Vagina (tissue), 2 donors: ENCODE measurements around the gene ZNF385B.

Source experiments
- POLR2A ChIP-seq, 2 donors: fragments of 450-650 bp; IDR thresholded peaks; one replicate each; pipeline ENCODE4 v1.6.1; 2017; ENCODE audit warnings: antibody characterized with exemption in 2 of 2, mild to moderate bottlenecking in 2 of 2, moderate library complexity in 2 of 2
- TF ChIP-seq, protein P1 (sequence below), 3 experiments: fragments of 450-650 bp in 2 of 3; fragments of 200-600 bp in 1 of 3; sonication (generic) in 1 of 3; IDR thresholded peaks; one replicate each; pipeline ENCODE4 v1.5.1; 2017 to 2019; ENCODE audit warnings: antibody characterized with exemption in 3 of 3, mild to moderate bottlenecking in 2 of 3, moderate library complexity in 2 of 3

DNA sequence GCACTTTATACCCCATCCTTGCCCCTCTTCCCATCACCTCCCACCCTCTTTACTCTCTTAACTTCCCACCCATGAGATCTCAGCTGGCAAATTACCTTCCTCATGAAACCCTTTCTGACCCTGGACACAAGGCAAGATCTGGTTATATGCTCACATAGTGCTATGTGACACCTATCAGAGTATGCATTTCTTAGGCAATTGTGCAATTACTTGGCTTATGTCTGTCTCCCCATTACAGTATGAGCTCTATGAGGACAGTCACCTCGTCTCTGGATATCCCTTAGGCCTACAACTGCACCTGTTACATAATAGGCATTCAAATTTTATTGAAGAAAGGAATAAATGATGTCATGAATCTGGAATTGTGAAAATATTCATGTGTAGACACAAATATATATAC lies 91.4 kb downstream of the ZNF385B start:
- TF ChIP-seq, protein P1, sequence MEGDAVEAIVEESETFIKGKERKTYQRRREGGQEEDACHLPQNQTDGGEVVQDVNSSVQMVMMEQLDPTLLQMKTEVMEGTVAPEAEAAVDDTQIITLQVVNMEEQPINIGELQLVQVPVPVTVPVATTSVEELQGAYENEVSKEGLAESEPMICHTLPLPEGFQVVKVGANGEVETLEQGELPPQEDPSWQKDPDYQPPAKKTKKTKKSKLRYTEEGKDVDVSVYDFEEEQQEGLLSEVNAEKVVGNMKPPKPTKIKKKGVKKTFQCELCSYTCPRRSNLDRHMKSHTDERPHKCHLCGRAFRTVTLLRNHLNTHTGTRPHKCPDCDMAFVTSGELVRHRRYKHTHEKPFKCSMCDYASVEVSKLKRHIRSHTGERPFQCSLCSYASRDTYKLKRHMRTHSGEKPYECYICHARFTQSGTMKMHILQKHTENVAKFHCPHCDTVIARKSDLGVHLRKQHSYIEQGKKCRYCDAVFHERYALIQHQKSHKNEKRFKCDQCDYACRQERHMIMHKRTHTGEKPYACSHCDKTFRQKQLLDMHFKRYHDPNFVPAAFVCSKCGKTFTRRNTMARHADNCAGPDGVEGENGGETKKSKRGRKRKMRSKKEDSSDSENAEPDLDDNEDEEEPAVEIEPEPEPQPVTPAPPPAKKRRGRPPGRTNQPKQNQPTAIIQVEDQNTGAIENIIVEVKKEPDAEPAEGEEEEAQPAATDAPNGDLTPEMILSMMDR (IDR thresholded peaks at IDR 0.05) = no peak
- TF ChIP-seq POLR2A (IDR thresholded peaks at IDR 0.05) = no peak
